GM18526 (cell line): ENCODE results near the gene VWA3A.

Experiments used
- POLR2A ChIP-seq: IDR thresholded peaks from 3 replicates; pipeline ENCODE4 v1.6.1; 2011; ENCODE audit not compliant: insufficient read length; ENCODE audit errors: extremely low read depth

The VWA3A gene

GRCh38 chr16:22203091-22203490 is 110.8 kb downstream of the VWA3A start:
- TF ChIP-seq POLR2A, result no peak

- TF ChIP-seq POLR2A, result no peak
Measured at GRCh38 chr16:22204091-22204655, 111.8 kb downstream of the VWA3A start.

GRCh38 chr16:22205577-22206012 is 113.3 kb downstream of the VWA3A start:
- TF ChIP-seq POLR2A, result no peak

GRCh38 chr16:22206013-22206841 is 113.9 kb downstream of the VWA3A start, which contains the start of gene EEF2K:
Gene EEF2K, plus strand, starts transcription at chr16:22206278. Its CDS starts 19,452 bp downstream, at chr16:22225730.
- peak; percentile 72 for TF ChIP-seq POLR2A
